HEK293 (cell line): ENCODE measurements around the gene IST1.

Experiments used
- EGR2 ChIP-seq: fragments of 450-650 bp; formaldehyde crosslinking; IDR thresholded peaks from 2 replicates; pipeline ENCODE4 v1.5.1; 2016; ENCODE audit warnings: low read depth, missing biosample characterization, missing genetic modification characterization
- HOXD13 ChIP-seq: sonication (generic); formaldehyde crosslinking; IDR thresholded peaks from 2 replicates; pipeline ENCODE4 v1.8.0; 2022; ENCODE audit warnings: missing genetic modification reagents, borderline replicate concordance
- KLF8 ChIP-seq: fragments of 450-650 bp; formaldehyde crosslinking; IDR thresholded peaks from 2 replicates; pipeline ENCODE4 v1.5.1; 2016; ENCODE audit warnings: missing biosample characterization, missing genetic modification characterization
- PRDM1 ChIP-seq: fragments of 450-650 bp; formaldehyde crosslinking; IDR thresholded peaks from 2 replicates; pipeline ENCODE4; 2016; ENCODE audit warnings: missing biosample characterization, missing genetic modification characterization
- SCRT2 ChIP-seq: fragments of 450-650 bp; formaldehyde crosslinking; IDR thresholded peaks from 2 replicates; pipeline ENCODE4 v1.5.1; 2016; ENCODE audit warnings: missing biosample characterization, missing genetic modification characterization
- SP7 ChIP-seq: fragments of 450-650 bp; formaldehyde crosslinking; IDR thresholded peaks from 2 replicates; pipeline ENCODE4 v1.5.1; 2016; ENCODE audit warnings: missing biosample characterization, missing genetic modification characterization
- YY2 ChIP-seq: fragments of 450-650 bp; formaldehyde crosslinking; IDR thresholded peaks from 2 replicates; pipeline ENCODE4 v1.5.1; 2016; ENCODE audit warnings: missing biosample characterization, missing genetic modification characterization
- ZBTB48 ChIP-seq: fragments of 450-650 bp; formaldehyde crosslinking; IDR thresholded peaks from 2 replicates; pipeline ENCODE4 v1.5.1; 2016; ENCODE audit warnings: missing biosample characterization, missing genetic modification characterization
- ZFP37 ChIP-seq: fragments of 450-650 bp; formaldehyde crosslinking; IDR thresholded peaks from 2 replicates; pipeline ENCODE4 v1.5.1; 2016; ENCODE audit warnings: missing biosample characterization, missing genetic modification characterization
- ZIC2 ChIP-seq: fragments of 450-650 bp; formaldehyde crosslinking; IDR thresholded peaks from 2 replicates; pipeline ENCODE4 v1.5.1; 2016; ENCODE audit warnings: missing biosample characterization, missing genetic modification characterization
- ZNF23 ChIP-seq: fragments of 450-650 bp; formaldehyde crosslinking; IDR thresholded peaks from 2 replicates; pipeline ENCODE4 v1.5.1; 2016; ENCODE audit warnings: missing biosample characterization, missing genetic modification characterization, borderline replicate concordance
- ZNF248 ChIP-seq: fragments of 450-650 bp; formaldehyde crosslinking; IDR thresholded peaks from 2 replicates; pipeline ENCODE4 v1.5.1; 2017; ENCODE audit warnings: missing biosample characterization, missing genetic modification characterization
- ZNF354C ChIP-seq: fragments of 450-650 bp; formaldehyde crosslinking; IDR thresholded peaks from 2 replicates; pipeline ENCODE4 v1.5.1; 2016; ENCODE audit warnings: missing biosample characterization, missing genetic modification characterization, low read depth, borderline replicate concordance
- ZNF426 ChIP-seq: fragments of 450-650 bp; formaldehyde crosslinking; IDR thresholded peaks from 2 replicates; pipeline ENCODE4 v1.5.1; 2017; ENCODE audit warnings: missing biosample characterization, missing genetic modification characterization, mild to moderate bottlenecking, inconsistent platforms, moderate library complexity
- ZNF530 ChIP-seq: fragments of 450-650 bp; formaldehyde crosslinking; IDR thresholded peaks from 2 replicates; pipeline ENCODE4 v1.5.1; 2016; ENCODE audit warnings: low read depth, missing biosample characterization, missing genetic modification characterization
- ZNF555 ChIP-seq: fragments of 450-650 bp; formaldehyde crosslinking; conservative IDR thresholded peaks from 2 replicates; pipeline ENCODE4 v1.5.1; 2017; ENCODE audit warnings: missing biosample characterization, mild to moderate bottlenecking, missing genetic modification characterization, inconsistent platforms
- ZNF561 ChIP-seq: fragments of 450-650 bp; IDR thresholded peaks from 2 replicates; pipeline ENCODE4 v1.5.1; 2018; ENCODE audit warnings: missing biosample characterization, missing genetic modification characterization, borderline replicate concordance
- ZNF600 ChIP-seq: fragments of 450-650 bp; formaldehyde crosslinking; IDR thresholded peaks from 2 replicates; pipeline ENCODE4 v1.5.1; 2016; ENCODE audit warnings: missing biosample characterization, missing genetic modification characterization
- ZNF792 ChIP-seq: fragments of 450-650 bp; formaldehyde crosslinking; IDR thresholded peaks from 2 replicates; pipeline ENCODE4 v1.5.1; 2016; ENCODE audit warnings: missing biosample characterization, missing genetic modification characterization
- ZNF830 ChIP-seq: fragments of 450-650 bp; IDR thresholded peaks from 2 replicates; pipeline ENCODE4 v1.5.0; 2018; ENCODE audit warnings: missing biosample characterization, missing genetic modification characterization, low read depth, mild to moderate bottlenecking, moderate library complexity
- ZXDB ChIP-seq: fragments of 450-650 bp; formaldehyde crosslinking; IDR thresholded peaks from 2 replicates; pipeline ENCODE4 v1.5.1; 2016; ENCODE audit warnings: missing biosample characterization, missing genetic modification characterization
- TF ChIP-seq, protein P1 (sequence below): fragments of 450-650 bp; formaldehyde crosslinking; IDR thresholded peaks from 2 replicates; pipeline ENCODE4 v1.5.1; 2016; ENCODE audit warnings: missing biosample characterization, missing genetic modification characterization
- TF ChIP-seq, protein P2 (sequence below): fragments of 450-650 bp; formaldehyde crosslinking; IDR thresholded peaks from 2 replicates; pipeline ENCODE4 v1.5.1; 2016; ENCODE audit warnings: missing biosample characterization, missing genetic modification characterization
- TF ChIP-seq, protein P3 (sequence below): IDR thresholded peaks from 2 replicates; pipeline ENCODE4 v1.6.1; 2011; ENCODE audit warnings: mild to moderate bottlenecking, low read depth, low read length, borderline replicate concordance
- TF ChIP-seq, protein P4 (sequence below): sonication (generic); formaldehyde crosslinking; IDR thresholded peaks from 2 replicates; pipeline ENCODE4 v1.8.1; 2022; ENCODE audit warnings: mild to moderate bottlenecking, moderate library complexity, missing genetic modification reagents
- TF ChIP-seq, protein P5 (sequence below): fragments of 450-650 bp; formaldehyde crosslinking; IDR thresholded peaks from 2 replicates; pipeline ENCODE4 v1.5.1; 2016; ENCODE audit warnings: missing biosample characterization, missing genetic modification characterization
- TF ChIP-seq, protein P6 (sequence below): fragments of 450-650 bp; formaldehyde crosslinking; IDR thresholded peaks from 2 replicates; pipeline ENCODE4 v1.5.1; 2016; ENCODE audit warnings: missing biosample characterization, missing genetic modification characterization
- TF ChIP-seq, protein P7 (sequence below): fragments of 450-650 bp; formaldehyde crosslinking; IDR thresholded peaks from 2 replicates; pipeline ENCODE4 v1.5.1; 2017; ENCODE audit warnings: missing biosample characterization, missing genetic modification characterization

IST1 gene

DNA sequence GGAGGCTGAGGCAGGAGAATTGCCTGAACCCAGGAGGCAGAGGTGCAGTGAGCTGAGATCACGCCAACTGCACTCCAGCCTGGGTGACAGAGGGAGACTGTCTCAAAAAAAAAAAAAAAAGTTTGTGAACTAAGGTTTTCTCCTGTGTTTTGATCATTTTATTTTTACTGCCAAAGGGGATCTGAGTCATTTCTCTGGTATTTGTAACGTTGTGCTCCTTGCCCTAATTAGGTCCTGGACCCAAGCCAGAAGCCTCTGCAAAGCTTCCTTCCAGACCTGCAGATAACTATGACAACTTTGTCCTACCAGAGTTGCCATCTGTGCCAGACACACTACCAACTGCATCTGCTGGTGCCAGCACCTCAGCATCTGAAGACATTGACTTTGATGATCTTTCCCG, 32.1 kb downstream of the IST1 start (continued):
- TF ChIP-seq, protein P1, sequence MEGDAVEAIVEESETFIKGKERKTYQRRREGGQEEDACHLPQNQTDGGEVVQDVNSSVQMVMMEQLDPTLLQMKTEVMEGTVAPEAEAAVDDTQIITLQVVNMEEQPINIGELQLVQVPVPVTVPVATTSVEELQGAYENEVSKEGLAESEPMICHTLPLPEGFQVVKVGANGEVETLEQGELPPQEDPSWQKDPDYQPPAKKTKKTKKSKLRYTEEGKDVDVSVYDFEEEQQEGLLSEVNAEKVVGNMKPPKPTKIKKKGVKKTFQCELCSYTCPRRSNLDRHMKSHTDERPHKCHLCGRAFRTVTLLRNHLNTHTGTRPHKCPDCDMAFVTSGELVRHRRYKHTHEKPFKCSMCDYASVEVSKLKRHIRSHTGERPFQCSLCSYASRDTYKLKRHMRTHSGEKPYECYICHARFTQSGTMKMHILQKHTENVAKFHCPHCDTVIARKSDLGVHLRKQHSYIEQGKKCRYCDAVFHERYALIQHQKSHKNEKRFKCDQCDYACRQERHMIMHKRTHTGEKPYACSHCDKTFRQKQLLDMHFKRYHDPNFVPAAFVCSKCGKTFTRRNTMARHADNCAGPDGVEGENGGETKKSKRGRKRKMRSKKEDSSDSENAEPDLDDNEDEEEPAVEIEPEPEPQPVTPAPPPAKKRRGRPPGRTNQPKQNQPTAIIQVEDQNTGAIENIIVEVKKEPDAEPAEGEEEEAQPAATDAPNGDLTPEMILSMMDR (tag by site-specific recombination), result no peak
- TF ChIP-seq KLF8 (peak; percentile 50; the same call in 1 of the 2 replicates), SP7 (tag by site-specific recombination) (peak; percentile 37; the same call in 1 of the 2 replicates), SCRT2 (no peak), ZNF354C (tag by site-specific recombination) (no peak), ZNF555 (tag by site-specific recombination) (no peak), ZNF530 (tag by site-specific recombination) (no peak), ZIC2 (tag by site-specific recombination) (no peak), ZBTB48 (no peak), ZNF248 (tag by site-specific recombination) (no peak), HOXD13 (CRISPR knock-in tag) (no peak), YY2 (tag by site-specific recombination) (no peak), PRDM1 (peak; percentile 45; the same call in 1 of the 2 replicates), ZNF561 (no peak), ZNF23 (tag by site-specific recombination) (no peak), ZXDB (tag by site-specific recombination) (peak; percentile 71), ZNF600 (0 out of 2 replicates have a peak, but pooled peaks have one; percentile 49), ZFP37 (tag by site-specific recombination) (no peak), EGR2 (tag by site-specific recombination) (no peak), ZNF792 (tag by site-specific recombination) (no peak), ZNF830 (tag by site-specific recombination) (no peak), ZNF426 (tag by site-specific recombination) (no peak)
- TF ChIP-seq, protein P2, sequence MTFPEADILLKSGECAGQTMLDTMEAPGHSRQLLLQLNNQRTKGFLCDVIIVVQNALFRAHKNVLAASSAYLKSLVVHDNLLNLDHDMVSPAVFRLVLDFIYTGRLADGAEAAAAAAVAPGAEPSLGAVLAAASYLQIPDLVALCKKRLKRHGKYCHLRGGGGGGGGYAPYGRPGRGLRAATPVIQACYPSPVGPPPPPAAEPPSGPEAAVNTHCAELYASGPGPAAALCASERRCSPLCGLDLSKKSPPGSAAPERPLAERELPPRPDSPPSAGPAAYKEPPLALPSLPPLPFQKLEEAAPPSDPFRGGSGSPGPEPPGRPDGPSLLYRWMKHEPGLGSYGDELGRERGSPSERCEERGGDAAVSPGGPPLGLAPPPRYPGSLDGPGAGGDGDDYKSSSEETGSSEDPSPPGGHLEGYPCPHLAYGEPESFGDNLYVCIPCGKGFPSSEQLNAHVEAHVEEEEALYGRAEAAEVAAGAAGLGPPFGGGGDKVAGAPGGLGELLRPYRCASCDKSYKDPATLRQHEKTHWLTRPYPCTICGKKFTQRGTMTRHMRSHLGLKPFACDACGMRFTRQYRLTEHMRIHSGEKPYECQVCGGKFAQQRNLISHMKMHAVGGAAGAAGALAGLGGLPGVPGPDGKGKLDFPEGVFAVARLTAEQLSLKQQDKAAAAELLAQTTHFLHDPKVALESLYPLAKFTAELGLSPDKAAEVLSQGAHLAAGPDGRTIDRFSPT (tag by site-specific recombination), result peak; percentile 76
- TF ChIP-seq, protein P3, sequence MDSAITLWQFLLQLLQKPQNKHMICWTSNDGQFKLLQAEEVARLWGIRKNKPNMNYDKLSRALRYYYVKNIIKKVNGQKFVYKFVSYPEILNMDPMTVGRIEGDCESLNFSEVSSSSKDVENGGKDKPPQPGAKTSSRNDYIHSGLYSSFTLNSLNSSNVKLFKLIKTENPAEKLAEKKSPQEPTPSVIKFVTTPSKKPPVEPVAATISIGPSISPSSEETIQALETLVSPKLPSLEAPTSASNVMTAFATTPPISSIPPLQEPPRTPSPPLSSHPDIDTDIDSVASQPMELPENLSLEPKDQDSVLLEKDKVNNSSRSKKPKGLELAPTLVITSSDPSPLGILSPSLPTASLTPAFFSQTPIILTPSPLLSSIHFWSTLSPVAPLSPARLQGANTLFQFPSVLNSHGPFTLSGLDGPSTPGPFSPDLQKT, result no peak
- TF ChIP-seq, protein P4, sequence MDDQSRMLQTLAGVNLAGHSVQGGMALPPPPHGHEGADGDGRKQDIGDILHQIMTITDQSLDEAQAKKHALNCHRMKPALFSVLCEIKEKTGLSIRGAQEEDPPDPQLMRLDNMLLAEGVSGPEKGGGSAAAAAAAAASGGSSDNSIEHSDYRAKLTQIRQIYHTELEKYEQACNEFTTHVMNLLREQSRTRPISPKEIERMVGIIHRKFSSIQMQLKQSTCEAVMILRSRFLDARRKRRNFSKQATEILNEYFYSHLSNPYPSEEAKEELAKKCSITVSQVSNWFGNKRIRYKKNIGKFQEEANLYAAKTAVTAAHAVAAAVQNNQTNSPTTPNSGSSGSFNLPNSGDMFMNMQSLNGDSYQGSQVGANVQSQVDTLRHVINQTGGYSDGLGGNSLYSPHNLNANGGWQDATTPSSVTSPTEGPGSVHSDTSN, result no peak
- TF ChIP-seq, protein P5, sequence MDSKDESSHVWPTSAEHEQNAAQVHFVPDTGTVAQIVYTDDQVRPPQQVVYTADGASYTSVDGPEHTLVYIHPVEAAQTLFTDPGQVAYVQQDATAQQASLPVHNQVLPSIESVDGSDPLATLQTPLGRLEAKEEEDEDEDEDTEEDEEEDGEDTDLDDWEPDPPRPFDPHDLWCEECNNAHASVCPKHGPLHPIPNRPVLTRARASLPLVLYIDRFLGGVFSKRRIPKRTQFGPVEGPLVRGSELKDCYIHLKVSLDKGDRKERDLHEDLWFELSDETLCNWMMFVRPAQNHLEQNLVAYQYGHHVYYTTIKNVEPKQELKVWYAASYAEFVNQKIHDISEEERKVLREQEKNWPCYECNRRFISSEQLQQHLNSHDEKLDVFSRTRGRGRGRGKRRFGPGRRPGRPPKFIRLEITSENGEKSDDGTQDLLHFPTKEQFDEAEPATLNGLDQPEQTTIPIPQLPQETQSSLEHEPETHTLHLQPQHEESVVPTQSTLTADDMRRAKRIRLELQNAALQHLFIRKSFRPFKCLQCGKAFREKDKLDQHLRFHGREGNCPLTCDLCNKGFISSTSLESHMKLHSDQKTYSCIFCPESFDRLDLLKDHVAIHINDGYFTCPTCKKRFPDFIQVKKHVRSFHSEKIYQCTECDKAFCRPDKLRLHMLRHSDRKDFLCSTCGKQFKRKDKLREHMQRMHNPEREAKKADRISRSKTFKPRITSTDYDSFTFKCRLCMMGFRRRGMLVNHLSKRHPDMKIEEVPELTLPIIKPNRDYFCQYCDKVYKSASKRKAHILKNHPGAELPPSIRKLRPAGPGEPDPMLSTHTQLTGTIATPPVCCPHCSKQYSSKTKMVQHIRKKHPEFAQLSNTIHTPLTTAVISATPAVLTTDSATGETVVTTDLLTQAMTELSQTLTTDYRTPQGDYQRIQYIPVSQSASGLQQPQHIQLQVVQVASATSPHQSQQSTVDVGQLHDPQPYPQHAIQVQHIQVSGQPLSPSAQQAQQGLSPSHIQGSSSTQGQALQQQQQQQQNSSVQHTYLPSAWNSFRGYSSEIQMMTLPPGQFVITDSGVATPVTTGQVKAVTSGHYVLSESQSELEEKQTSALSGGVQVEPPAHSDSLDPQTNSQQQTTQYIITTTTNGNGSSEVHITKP, result peak; percentile 77
- TF ChIP-seq, protein P6, sequence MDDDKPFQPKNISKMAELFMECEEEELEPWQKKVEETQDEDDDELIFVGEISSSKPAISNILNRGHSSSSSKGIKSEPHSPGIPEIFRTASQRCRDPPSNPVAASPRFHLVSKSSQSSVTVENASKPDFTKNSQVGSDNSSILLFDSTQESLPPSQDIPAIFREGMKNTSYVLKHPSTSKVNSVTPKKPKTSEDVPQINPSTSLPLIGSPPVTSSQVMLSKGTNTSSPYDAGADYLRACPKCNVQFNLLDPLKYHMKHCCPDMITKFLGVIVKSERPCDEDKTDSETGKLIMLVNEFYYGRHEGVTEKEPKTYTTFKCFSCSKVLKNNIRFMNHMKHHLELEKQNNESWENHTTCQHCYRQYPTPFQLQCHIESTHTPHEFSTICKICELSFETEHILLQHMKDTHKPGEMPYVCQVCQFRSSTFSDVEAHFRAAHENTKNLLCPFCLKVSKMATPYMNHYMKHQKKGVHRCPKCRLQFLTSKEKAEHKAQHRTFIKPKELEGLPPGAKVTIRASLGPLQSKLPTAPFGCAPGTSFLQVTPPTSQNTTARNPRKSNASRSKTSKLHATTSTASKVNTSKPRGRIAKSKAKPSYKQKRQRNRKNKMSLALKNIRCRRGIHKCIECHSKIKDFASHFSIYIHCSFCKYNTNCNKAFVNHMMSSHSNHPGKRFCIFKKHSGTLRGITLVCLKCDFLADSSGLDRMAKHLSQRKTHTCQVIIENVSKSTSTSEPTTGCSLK (tag by site-specific recombination), result no peak
- TF ChIP-seq, protein P7, sequence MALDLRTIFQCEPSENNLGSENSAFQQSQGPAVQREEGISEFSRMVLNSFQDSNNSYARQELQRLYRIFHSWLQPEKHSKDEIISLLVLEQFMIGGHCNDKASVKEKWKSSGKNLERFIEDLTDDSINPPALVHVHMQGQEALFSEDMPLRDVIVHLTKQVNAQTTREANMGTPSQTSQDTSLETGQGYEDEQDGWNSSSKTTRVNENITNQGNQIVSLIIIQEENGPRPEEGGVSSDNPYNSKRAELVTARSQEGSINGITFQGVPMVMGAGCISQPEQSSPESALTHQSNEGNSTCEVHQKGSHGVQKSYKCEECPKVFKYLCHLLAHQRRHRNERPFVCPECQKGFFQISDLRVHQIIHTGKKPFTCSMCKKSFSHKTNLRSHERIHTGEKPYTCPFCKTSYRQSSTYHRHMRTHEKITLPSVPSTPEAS (tag by site-specific recombination), result no peak
